CD14-positive monocyte (primary cell): ENCODE measurements around the gene COG7. TPM values are rescaled to one million over a fixed set of nuclear protein-coding genes. Genes with fewer than 3 reads are reported as not detected.
"Not testable (repeated sequence)": the region's sequence is repeated elsewhere in the genome, so short reads cannot be mapped to it uniquely, and the experiment has no call there.

Source experiments
- DNase-seq, 3 donors: peaks; one replicate each; pipeline ENCODE4 v3.0.0-alpha.2; 2011 to 2022
- H2AFZ ChIP-seq: 2 replicates; pipeline ENCODE4 v1.6.0; 2012; ENCODE audit warnings: mild to moderate bottlenecking, low read depth, low read length, inconsistent platforms; ENCODE audit not compliant: insufficient read depth, poor library complexity, severe bottlenecking
- H3K27ac ChIP-seq, 2 donors: 1 replicate in 1 of 2; 2 replicates in 1 of 2; pipeline ENCODE4 v1.5.1; 2012 to 2013; ENCODE audit warnings: low read length in 2 of 2, control low read depth in 1 of 2, inconsistent platforms in 1 of 2, low read depth in 1 of 2, mild to moderate bottlenecking in 1 of 2
- H3K27me3 ChIP-seq, 2 donors: one replicate each; pipeline versions ENCODE4 v1.6.0 to v1.6.1; 2011 to 2013; ENCODE audit warnings: low read length in 2 of 2; ENCODE audit not compliant: control insufficient read depth in 2 of 2, insufficient read depth in 2 of 2
- H3K36me3 ChIP-seq, 2 donors: replicated peaks in 1 of 2; 1 replicate in 1 of 2; 2 replicates in 1 of 2; pipeline versions ENCODE4 v1.5.1 to v1.6.1; 2012 to 2013; ENCODE audit warnings: low read length in 2 of 2, control low read depth in 1 of 2, inconsistent platforms in 1 of 2, mild to moderate bottlenecking in 1 of 2; ENCODE audit not compliant: insufficient read depth in 2 of 2, control insufficient read depth in 1 of 2
- H3K4me1 ChIP-seq, 2 donors: 1 replicate in 1 of 2; 2 replicates in 1 of 2; pipeline versions ENCODE4 v1.5.1 to v1.6.1; 2012 to 2013; ENCODE audit warnings: low read length in 2 of 2, control low read depth in 1 of 2, inconsistent platforms in 1 of 2, mild to moderate bottlenecking in 1 of 2, moderate library complexity in 1 of 2; ENCODE audit not compliant: insufficient read depth in 2 of 2, control insufficient read depth in 1 of 2
- H3K4me2 ChIP-seq: replicated peaks from 2 replicates; pipeline ENCODE3; 2012; ENCODE audit warnings: low read length, moderate library complexity, mild to moderate bottlenecking; ENCODE audit not compliant: poor library complexity, severe bottlenecking; ENCODE audit errors: extremely low read depth
- H3K4me3 ChIP-seq, 3 experiments: fragments of 200-600 bp in 1 of 3; sonication (generic) in 1 of 3; replicated peaks in 1 of 3; 1 replicate in 2 of 3; 2 replicates in 1 of 3; pipeline ENCODE4 v1.5.1; 2011 to 2013; ENCODE audit warnings: low read length in 3 of 3, mild to moderate bottlenecking in 3 of 3, control low read depth in 2 of 3, low read depth in 2 of 3, inconsistent platforms in 1 of 3, moderate library complexity in 1 of 3
- H3K79me2 ChIP-seq: 2 replicates; pipeline ENCODE4 v1.6.0; 2012; ENCODE audit warnings: mild to moderate bottlenecking, control low read depth, inconsistent platforms, low read length, moderate library complexity; ENCODE audit not compliant: insufficient read depth
- H3K9ac ChIP-seq: 2 replicates; pipeline ENCODE4 v1.6.0; 2017; ENCODE audit warnings: low read length, mild to moderate bottlenecking; ENCODE audit not compliant: insufficient read depth, poor library complexity, severe bottlenecking
- H3K9me3 ChIP-seq, 2 donors: replicated peaks in 1 of 2; 1 replicate in 1 of 2; 2 replicates in 1 of 2; pipeline versions ENCODE4 v1.5.1 to v1.6.1; 2012 to 2013; ENCODE audit warnings: low read length in 2 of 2, control low read depth in 1 of 2; ENCODE audit not compliant: control insufficient read depth in 1 of 2, insufficient read depth in 1 of 2
- H4K20me1 ChIP-seq: 2 replicates; pipeline ENCODE4 v1.6.0; 2012; ENCODE audit warnings: mild to moderate bottlenecking, low read length, control low read depth, moderate library complexity; ENCODE audit not compliant: insufficient read depth
- H3K27ac Mint-ChIP-seq, 7 donors: one replicate each; pipeline ENCODE4 v1.8.0; 2020; ENCODE audit warnings: mild to moderate bottlenecking in 7 of 7, mixed read lengths in 7 of 7, moderate library complexity in 6 of 7, inconsistent platforms in 2 of 7
- H3K27me3 Mint-ChIP-seq, 3 donors: one replicate each; pipeline ENCODE4 v1.8.0; 2021 to 2022; ENCODE audit warnings: low read depth in 3 of 3, mild to moderate bottlenecking in 3 of 3, mixed read lengths in 3 of 3, moderate library complexity in 3 of 3, inconsistent platforms in 1 of 3
- H3K36me3 Mint-ChIP-seq, 2 donors: one replicate each; pipeline ENCODE4 v1.8.0; 2020; ENCODE audit warnings: mixed read lengths in 2 of 2, inconsistent platforms in 1 of 2, mild to moderate bottlenecking in 1 of 2
- H3K4me1 Mint-ChIP-seq: one replicate; pipeline ENCODE4 v1.8.0; 2020; ENCODE audit warnings: mild to moderate bottlenecking, mixed read lengths
- H3K4me3 Mint-ChIP-seq, 2 donors: one replicate each; pipeline ENCODE4 v1.8.0; 2020; ENCODE audit warnings: mild to moderate bottlenecking in 2 of 2, mixed read lengths in 2 of 2, moderate library complexity in 1 of 2
- H3K9me3 Mint-ChIP-seq, 7 donors: one replicate each; pipeline ENCODE4 v1.8.0; 2020 to 2022; ENCODE audit warnings: mixed read lengths in 7 of 7, mild to moderate bottlenecking in 6 of 7, moderate library complexity in 6 of 7, inconsistent platforms in 2 of 7
- WGBS: methylation state at CpG from one replicate; pipeline ENCODE4 v1.1.5; 2013; ENCODE audit warnings: missing lambda C conversion rate; ENCODE audit not compliant: insufficient coverage; 5-methylcytosine and 5-hydroxymethylcytosine counted together
- intact Hi-C, 2 donors: fragments of 100-400 bp; cut with micrococcal nuclease; formaldehyde crosslinking; loops; one replicate each; pipeline versions ENCODE4 v1.15.0 to v1.15.1; 2023
- polyA plus RNA-seq, 3 donors: library from polyadenylated mRNA; depleted of rRNA in 1 of 3; unstranded in 2 of 3; stranded (reverse) in 1 of 3; fragments of 300-500 nt in 2 of 3; fragments of >200 nt in 1 of 3; fragmentation: Illumina TruSeq in 2 of 3; gene quantifications; 1 replicate in 2 of 3; 2 replicates in 1 of 3; pipeline ENCODE4 v1.2.3, GENCODE V29; 2012 to 2021
- TF ChIP-seq, protein P1 (sequence below): fragments of 200-600 bp; IDR thresholded peaks from one replicate; pipeline ENCODE4 v1.8.0; 2022; ENCODE audit warnings: antibody characterized with exemption, mild to moderate bottlenecking

COG7 gene
- polyA plus RNA-seq, 3 donors = 6.6 to 28.8 (median 8.0) TPM

DNA sequence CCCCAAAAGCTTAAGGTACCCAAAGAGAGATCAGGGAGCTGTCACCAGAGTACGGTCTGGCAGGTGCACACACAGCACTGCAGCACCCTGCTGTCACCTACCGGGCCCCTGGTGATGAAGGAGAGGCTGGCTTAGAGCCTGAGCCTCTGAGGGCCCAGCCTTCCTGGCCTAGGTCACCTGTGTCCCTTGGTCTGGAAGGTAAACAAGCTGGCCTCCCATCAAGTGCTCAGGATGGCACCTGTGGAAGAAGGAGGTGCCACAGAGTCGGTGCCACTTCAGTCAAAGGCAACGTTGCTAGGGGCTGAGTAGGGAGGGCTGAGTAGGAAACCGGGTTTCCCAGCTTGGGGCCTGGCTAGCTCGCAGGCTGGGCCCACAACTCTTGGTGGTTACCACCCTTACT, 70.7 kb downstream of the COG7 start:
- H3K27me3 ChIP-seq = no peaks in the 10 kb centered on the region
- Mint-ChIP-seq H3K36me3 (peaks cover 0 to under 1% of the 10 kb centered on the region in 2 donors), H3K27ac (no peak overlapping the region), H3K27me3 (peaks cover 0 to 3% (median 2%) of the 10 kb centered on the region in 3 donors), H3K9me3 (peaks cover 0 to 1% (median 0%) of the 10 kb centered on the region in 7 donors), H3K4me3 (no peak overlapping the region), H3K4me1 (no peaks in the 10 kb centered on the region)
- TF ChIP-seq, protein P1, sequence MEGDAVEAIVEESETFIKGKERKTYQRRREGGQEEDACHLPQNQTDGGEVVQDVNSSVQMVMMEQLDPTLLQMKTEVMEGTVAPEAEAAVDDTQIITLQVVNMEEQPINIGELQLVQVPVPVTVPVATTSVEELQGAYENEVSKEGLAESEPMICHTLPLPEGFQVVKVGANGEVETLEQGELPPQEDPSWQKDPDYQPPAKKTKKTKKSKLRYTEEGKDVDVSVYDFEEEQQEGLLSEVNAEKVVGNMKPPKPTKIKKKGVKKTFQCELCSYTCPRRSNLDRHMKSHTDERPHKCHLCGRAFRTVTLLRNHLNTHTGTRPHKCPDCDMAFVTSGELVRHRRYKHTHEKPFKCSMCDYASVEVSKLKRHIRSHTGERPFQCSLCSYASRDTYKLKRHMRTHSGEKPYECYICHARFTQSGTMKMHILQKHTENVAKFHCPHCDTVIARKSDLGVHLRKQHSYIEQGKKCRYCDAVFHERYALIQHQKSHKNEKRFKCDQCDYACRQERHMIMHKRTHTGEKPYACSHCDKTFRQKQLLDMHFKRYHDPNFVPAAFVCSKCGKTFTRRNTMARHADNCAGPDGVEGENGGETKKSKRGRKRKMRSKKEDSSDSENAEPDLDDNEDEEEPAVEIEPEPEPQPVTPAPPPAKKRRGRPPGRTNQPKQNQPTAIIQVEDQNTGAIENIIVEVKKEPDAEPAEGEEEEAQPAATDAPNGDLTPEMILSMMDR = no peak
- H2AFZ ChIP-seq = no peak overlapping the region
- no peak overlapping the region for H3K9ac ChIP-seq
- H3K4me2 ChIP-seq = no peak overlapping the region
- no peaks in the 10 kb centered on the region for H3K9me3 ChIP-seq
- no peaks in the 10 kb centered on the region for H3K79me2 ChIP-seq
- intact Hi-C loops = no loop called here
- WGBS = 95% methylated on average over 4 of the region's 6 CpGs
- H4K20me1 ChIP-seq = no peaks in the 10 kb centered on the region
- peaks cover 0 to under 1% of the 10 kb centered on the region in 2 donors for H3K36me3 ChIP-seq
- no peak for DNase-seq
- H3K4me1 ChIP-seq = no peaks in the 10 kb centered on the region
- no peak overlapping the region for H3K27ac ChIP-seq
- H3K4me3 ChIP-seq = no peak overlapping the region

DNA sequence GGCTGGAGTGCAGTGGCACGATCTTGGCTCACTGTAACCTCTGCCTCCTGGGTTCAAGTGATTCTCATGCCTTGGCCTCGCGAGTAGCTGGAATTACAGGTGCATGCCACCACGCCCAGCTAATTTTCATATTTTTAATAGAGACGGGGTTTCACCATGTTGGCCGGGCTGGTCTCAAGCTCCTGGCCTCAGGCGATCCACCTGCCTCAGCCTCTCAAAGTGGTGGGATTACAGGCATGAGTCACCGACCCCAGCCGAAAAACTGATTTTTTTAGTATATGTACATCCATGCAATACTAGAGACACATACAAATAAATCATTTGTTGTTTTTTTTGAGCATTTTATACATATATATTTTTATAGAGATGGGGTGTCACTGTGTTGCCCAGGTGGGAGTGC, 71.3 kb downstream of the COG7 start:
- H2AFZ ChIP-seq, H3K9me3 ChIP-seq, H3K4me1 Mint-ChIP-seq, H3K27me3 ChIP-seq, H3K27ac Mint-ChIP-seq, H3K27ac ChIP-seq, H3K9me3 Mint-ChIP-seq, DNase-seq, H3K9ac ChIP-seq, intact Hi-C loops, H4K20me1 ChIP-seq, H3K4me1 ChIP-seq, H3K4me2 ChIP-seq, H3K79me2 ChIP-seq, H3K36me3 ChIP-seq, H3K4me3 Mint-ChIP-seq, H3K4me3 ChIP-seq, H3K36me3 Mint-ChIP-seq, H3K27me3 Mint-ChIP-seq: not testable (repeated sequence)
- 95% methylated on average over 7 of the region's 9 CpGs for WGBS
